ENCODE results near the gene NOL12.

The NOL12 gene

GRCh38 chr22:37672206-37672919 lies 13.8 kb upstream of the NOL12 start:
- H3K27me3 ChIP-seq (ENCODE audit: control insufficient read depth in 1 of 2, insufficient read depth in 1 of 2, low read length in 2 of 2): no peaks in the 10 kb centered on the region
- no peak overlapping the region for H3K9ac ChIP-seq (ENCODE audit: low read length)
- H3K9me3 ChIP-seq (ENCODE audit: control insufficient read depth, low read length): no peaks in the 10 kb centered on the region
- peaks cover 7% of the 10 kb centered on the region for H3K79me1 ChIP-seq (replicated peaks; ENCODE audit: low read length, poor library complexity, severe bottlenecking)
- H3K36me3 ChIP-seq (ENCODE audit: control insufficient read depth in 1 of 2, insufficient read depth in 2 of 2, low read depth in 1 of 2, low read length in 2 of 2): peaks cover 0 to 1% of the 10 kb centered on the region in 2 experiments
- H3K23ac ChIP-seq (ENCODE audit: low read length in 2 of 2): no peak overlapping the region
- H2BK120ac ChIP-seq (ENCODE audit: low read depth, low read length): peak overlapping the region; percentile 78
- WGBS: 93% methylated on average over 14 of the region's 15 CpGs
- no peak overlapping the region for H4K8ac ChIP-seq (ENCODE audit: low read length)
- H2BK15ac ChIP-seq (ENCODE audit: low read depth, poor library complexity, severe bottlenecking): no peak overlapping the region
- H2BK5ac ChIP-seq (ENCODE audit: low read depth, low read length, poor library complexity, severe bottlenecking): no peak overlapping the region
- no peak overlapping the region for H3K4me2 ChIP-seq (ENCODE audit: low read length, poor library complexity, severe bottlenecking)
- no peak overlapping the region for H3K27ac ChIP-seq (ENCODE audit: low read length, poor library complexity, severe bottlenecking)
- H2BK12ac ChIP-seq (ENCODE audit: low read length in 2 of 2): no peak overlapping the region
- H3K4me3 ChIP-seq (ENCODE audit: insufficient read depth in 1 of 2, low read depth in 1 of 2, low read length in 2 of 2): no peak overlapping the region
- H2AK5ac ChIP-seq (ENCODE audit: low read length, severe bottlenecking): no peak overlapping the region
- H3K14ac ChIP-seq (ENCODE audit: low read length in 2 of 2): no peak overlapping the region
- H2AFZ ChIP-seq (ENCODE audit: low read depth, low read length): no peak overlapping the region
- DNase-seq: no peak
- no peak overlapping the region for H3K18ac ChIP-seq (ENCODE audit: low read depth in 1 of 2, low read length in 2 of 2)
- H4K91ac ChIP-seq (ENCODE audit: low read length): peak overlapping the region; percentile 73
- no peak overlapping the region for H3K4ac ChIP-seq (ENCODE audit: low read depth in 1 of 2, low read length in 2 of 2)
- H3K4me1 ChIP-seq (ENCODE audit: control insufficient read depth, insufficient read depth, low read depth, low read length): peaks cover 11% of the 10 kb centered on the region

- Histone ChIP-seq H4K8ac (ENCODE audit: low read length) (peak overlapping the region; percentile 53), H3K36me3 (ENCODE audit: control insufficient read depth in 1 of 2, insufficient read depth in 2 of 2, low read depth in 1 of 2, low read length in 2 of 2) (peaks cover 2 to 6% of the 10 kb centered on the region in 2 experiments), H3K9ac (ENCODE audit: low read length) (no peak overlapping the region), H2AK5ac (ENCODE audit: low read length, severe bottlenecking) (no peak overlapping the region), H2BK15ac (ENCODE audit: low read depth, poor library complexity, severe bottlenecking) (peak overlapping the region; percentile 26), H2BK12ac (ENCODE audit: low read length in 2 of 2) (no peak overlapping the region), H3K4me3 (ENCODE audit: insufficient read depth in 1 of 2, low read depth in 1 of 2, low read length in 2 of 2) (no peak overlapping the region), H3K27ac (ENCODE audit: low read length, poor library complexity, severe bottlenecking) (no peak overlapping the region), H3K4me1 (ENCODE audit: control insufficient read depth, insufficient read depth, low read depth, low read length) (peaks cover 11% of the 10 kb centered on the region), H3K4me2 (ENCODE audit: low read length, poor library complexity, severe bottlenecking) (no peak overlapping the region), H3K4ac (ENCODE audit: low read depth in 1 of 2, low read length in 2 of 2) (no peak overlapping the region), H3K9me3 (ENCODE audit: control insufficient read depth, low read length) (no peaks in the 10 kb centered on the region), H2BK120ac (ENCODE audit: low read depth, low read length) (peak overlapping the region; percentile 78), H2BK5ac (ENCODE audit: low read depth, low read length, poor library complexity, severe bottlenecking) (no peak overlapping the region), H3K18ac (ENCODE audit: low read depth in 1 of 2, low read length in 2 of 2) (no peak overlapping the region), H2AFZ (ENCODE audit: low read depth, low read length) (no peak overlapping the region), H3K79me1 (replicated peaks; ENCODE audit: low read length, poor library complexity, severe bottlenecking) (peaks cover 6% of the 10 kb centered on the region), H3K23ac (ENCODE audit: low read length in 2 of 2) (no peak overlapping the region), H4K91ac (ENCODE audit: low read length) (peak overlapping the region; percentile 73), H3K14ac (ENCODE audit: low read length in 2 of 2) (no peak overlapping the region), H3K27me3 (ENCODE audit: control insufficient read depth in 1 of 2, insufficient read depth in 1 of 2, low read length in 2 of 2) (no peaks in the 10 kb centered on the region)
- no peak for DNase-seq
- WGBS: 97% methylated on average over 10 of the region's 11 CpGs
Observed at GRCh38 chr22:37672920-37673455, 13.2 kb upstream of the NOL12 start.

- Histone ChIP-seq H2BK12ac (ENCODE audit: low read length in 2 of 2) (peak overlapping the region; percentile 1 to 69), H3K9ac (ENCODE audit: low read length) (peak overlapping the region; percentile 79), H3K79me1 (replicated peaks; ENCODE audit: low read length, poor library complexity, severe bottlenecking) (peaks cover 6% of the 10 kb centered on the region), H2BK15ac (ENCODE audit: low read depth, poor library complexity, severe bottlenecking) (no peak overlapping the region), H3K4me2 (ENCODE audit: low read length, poor library complexity, severe bottlenecking) (no peak overlapping the region), H3K14ac (ENCODE audit: low read length in 2 of 2) (peak overlapping the region in 1 of 2 experiments; percentile 44), H3K4me3 (ENCODE audit: insufficient read depth in 1 of 2, low read depth in 1 of 2, low read length in 2 of 2) (no peak overlapping the region), H2BK120ac (ENCODE audit: low read depth, low read length) (no peak overlapping the region), H3K4me1 (ENCODE audit: control insufficient read depth, insufficient read depth, low read depth, low read length) (peaks cover 17% of the 10 kb centered on the region), H3K27me3 (ENCODE audit: control insufficient read depth in 1 of 2, insufficient read depth in 1 of 2, low read length in 2 of 2) (no peaks in the 10 kb centered on the region), H3K18ac (ENCODE audit: low read depth in 1 of 2, low read length in 2 of 2) (peak overlapping the region; percentile 11 to 54), H2AFZ (ENCODE audit: low read depth, low read length) (no peak overlapping the region), H3K36me3 (ENCODE audit: control insufficient read depth in 1 of 2, insufficient read depth in 2 of 2, low read depth in 1 of 2, low read length in 2 of 2) (peaks cover 10 to 11% of the 10 kb centered on the region in 2 experiments), H2BK5ac (ENCODE audit: low read depth, low read length, poor library complexity, severe bottlenecking) (no peak overlapping the region), H3K4ac (ENCODE audit: low read depth in 1 of 2, low read length in 2 of 2) (peak overlapping the region; percentile 22 to 35), H3K27ac (ENCODE audit: low read length, poor library complexity, severe bottlenecking) (peak overlapping the region; percentile 65), H4K8ac (ENCODE audit: low read length) (peak overlapping the region; percentile 70), H2AK5ac (ENCODE audit: low read length, severe bottlenecking) (peak overlapping the region; percentile 88), H4K91ac (ENCODE audit: low read length) (peak overlapping the region; percentile 44), H3K9me3 (ENCODE audit: control insufficient read depth, low read length) (no peaks in the 10 kb centered on the region), H3K23ac (ENCODE audit: low read length in 2 of 2) (no peak overlapping the region)
- 95% methylated on average over 12 of the region's 12 CpGs for WGBS
- DNase-seq: no peak
Observed at GRCh38 chr22:37674248-37674647, 11.9 kb upstream of the NOL12 start.
